AG04450 (cell line): ENCODE measurements around the gene BCL3. TPM values are rescaled to one million over a fixed set of nuclear protein-coding genes. Genes with fewer than 3 reads are reported as not detected.

Source experiments
- CTCF ChIA-PET: fragments of 300-600, 350-600 bp; formaldehyde crosslinking; extraction: SDS; loops from one replicate; lab custom pipeline; 2022; ENCODE audit warnings: antibody characterized with exemption, inconsistent platforms; lab: Charles Lee
- POLR2A ChIA-PET: fragments of 350-600 bp; formaldehyde crosslinking; extraction: SDS; loops from one replicate; lab custom pipeline; 2021; ENCODE audit warnings: antibody characterized with exemption, inconsistent platforms; lab: Yijun Ruan, JAX
- DNase-seq: peaks from one replicate; pipeline ENCODE4 v3.0.0-alpha.2; 2011; ENCODE audit warnings: low read depth, low spot score
- H3K27ac ChIP-seq: one replicate; pipeline ENCODE4 v1.5.1; 2012; ENCODE audit warnings: low read depth, low read length, control low read depth
- H3K27me3 ChIP-seq: one replicate; pipeline ENCODE4 v1.6.0; 2012; ENCODE audit warnings: low read length; ENCODE audit not compliant: control insufficient read depth, insufficient read depth
- H3K4me3 ChIP-seq: 2 replicates; pipeline ENCODE4 v1.5.1; 2011; ENCODE audit warnings: mild to moderate bottlenecking, low read depth, low read length, control low read depth
- H3K9me3 ChIP-seq: 2 replicates; pipeline ENCODE4 v1.5.1; 2012; ENCODE audit warnings: low read length; ENCODE audit not compliant: control insufficient read depth, insufficient read depth
- CTCF ChIP-seq: IDR thresholded peaks from 2 replicates; pipeline ENCODE4 v1.5.1; 2011; ENCODE audit warnings: low read depth, low read length, control low read depth, inconsistent platforms
- polyA plus RNA-seq: library from polyadenylated mRNA; depleted of rRNA; stranded (reverse); fragments of >200 nt; gene quantifications from 2 replicates; pipeline ENCODE4 v1.2.3, GENCODE V29; 2011

The BCL3 gene
- polyA plus RNA-seq, 1 experiment = 5.6 TPM

- ChIA-PET CTCF (interaction anchor here (0.6 to 1.3 kb wide), 5 partner anchors 11 to 71 kb away, joined by 3 to 8 read pairs (median 3); partner anchors contain the start of gene BCAM), POLR2A (no interaction called here)
- TF ChIP-seq CTCF = no peak
Measured at GRCh38 chr19:44795398-44795987, 47.0 kb downstream of the BCL3 start.

GRCh38 chr19:44796701-44797115, 48.2 kb downstream of the BCL3 start:
- H3K27ac ChIP-seq = peak overlapping the region; percentile 31
- no peak overlapping the region for H3K4me3 ChIP-seq
- no peak for DNase-seq
- no peak for TF ChIP-seq CTCF
- no peaks in the 10 kb centered on the region for H3K9me3 ChIP-seq
- ChIA-PET POLR2A (interaction anchor here (0.6 kb wide), 1 partner anchor 23 kb away, joined by 3 read pairs; no protein-coding TSS in a partner anchor), CTCF (interaction anchor here (0.6 to 1.0 kb wide), 6 partner anchors 11 to 73 kb away, joined by 3 to 7 read pairs (median 4); partner anchors contain the start of gene NECTIN2)
- H3K27me3 ChIP-seq = no peaks in the 10 kb centered on the region

More at GRCh38 chr19:44795398-44795987, 47.0 kb downstream of the BCL3 start:
- DNase-seq = no peak
- H3K9me3 ChIP-seq = no peaks in the 10 kb centered on the region
- H3K4me3 ChIP-seq = no peak overlapping the region
- no peaks in the 10 kb centered on the region for H3K27me3 ChIP-seq
- no peak overlapping the region for H3K27ac ChIP-seq

- no peaks in the 10 kb centered on the region for H3K27me3 ChIP-seq
- ChIA-PET POLR2A (no interaction called here), CTCF (interaction anchor here (1.3 kb wide), 1 partner anchor 46 kb away, joined by 5 read pairs; the partner anchor contains the start of gene NECTIN2)
- no peak overlapping the region for H3K4me3 ChIP-seq
- no peak for TF ChIP-seq CTCF
- H3K9me3 ChIP-seq = peaks cover 6% of the 10 kb centered on the region
- H3K27ac ChIP-seq = no peak overlapping the region
- no peak for DNase-seq
Measured at GRCh38 chr19:44799627-44800346, 51.3 kb downstream of the BCL3 start.

- CTCF ChIA-PET = no interaction called here
- peaks cover 6% of the 10 kb centered on the region for H3K9me3 ChIP-seq
Measured at GRCh38 chr19:44800461-44800860, 52.0 kb downstream of the BCL3 start.

More at GRCh38 chr19:44800461-44800860, 52.0 kb downstream of the BCL3 start:
- no peak overlapping the region for H3K27ac ChIP-seq
- DNase-seq = peak; percentile 33
- H3K27me3 ChIP-seq = no peaks in the 10 kb centered on the region
- no peak overlapping the region for H3K4me3 ChIP-seq
- POLR2A ChIA-PET = no interaction called here
- TF ChIP-seq CTCF = peak; percentile 97
